Fibroblast of skin of right quadriceps (primary cell): Measurements from ENCODE around the gene PIGBOS1.
"Not testable (repeated sequence)": the region's sequence is repeated elsewhere in the genome, so short reads cannot be mapped to it uniquely, and the experiment has no call there.

Experiments used
- DNase-seq: peaks from one replicate; pipeline ENCODE4 v3.0.0-alpha.2; 2013

The PIGBOS1 gene

GRCh38 chr15:55318588-55319494, at the start of gene PIGBOS1, which contains the start of gene PIGB:
Gene PIGBOS1, minus strand, starts transcription at chr15:55319123. Its CDS starts 1,331 bp downstream, at chr15:55317792.
Gene PIGB, plus strand, starts transcription at chr15:55319222. Its CDS starts 29 bp downstream, at chr15:55319251.
- peak; percentile 90 for DNase-seq

- no peak for DNase-seq
Measured at GRCh38 chr15:55366981-55367380, 48.1 kb upstream of the PIGBOS1 start.

GRCh38 chr15:55362641-55363040, 43.7 kb upstream of the PIGBOS1 start:
- DNase-seq: no peak

- no peak for DNase-seq
Measured at GRCh38 chr15:55361048-55361447, 42.1 kb upstream of the PIGBOS1 start.

- DNase-seq: peak; percentile 25
Measured at GRCh38 chr15:55360256-55360655, 41.3 kb upstream of the PIGBOS1 start.

GRCh38 chr15:55358471-55358870, 39.5 kb upstream of the PIGBOS1 start:
- no peak for DNase-seq

GRCh38 chr15:55357774-55358173, 38.9 kb upstream of the PIGBOS1 start:
- peak; percentile 63 for DNase-seq

GRCh38 chr15:55356985-55357585, 38.2 kb upstream of the PIGBOS1 start:
- DNase-seq: no peak

- no peak for DNase-seq
Measured at GRCh38 chr15:55353025-55353424, 34.1 kb upstream of the PIGBOS1 start.

- DNase-seq: no peak
Measured at GRCh38 chr15:55349282-55349681, 30.4 kb upstream of the PIGBOS1 start.

GRCh38 chr15:55348281-55348778, 29.4 kb upstream of the PIGBOS1 start:
- DNase-seq: no peak

GRCh38 chr15:55344206-55344605, 25.3 kb upstream of the PIGBOS1 start:
- DNase-seq: peak; percentile 17

GRCh38 chr15:55343168-55343567, 24.2 kb upstream of the PIGBOS1 start:
- peak; percentile 23 for DNase-seq

- no peak for DNase-seq
Measured at GRCh38 chr15:55337160-55337559, 18.2 kb upstream of the PIGBOS1 start.

- DNase-seq: no peak
Measured at GRCh38 chr15:55334997-55335396, 16.1 kb upstream of the PIGBOS1 start.

GRCh38 chr15:55334371-55334770, 15.4 kb upstream of the PIGBOS1 start:
- no peak for DNase-seq

- DNase-seq: no peak
Measured at GRCh38 chr15:55327387-55327786, 8.5 kb upstream of the PIGBOS1 start.

GRCh38 chr15:55322467-55322866, 3.5 kb upstream of the PIGBOS1 start:
- DNase-seq: no peak

GRCh38 chr15:55320963-55321362, 2.0 kb upstream of the PIGBOS1 start:
- DNase-seq: no peak

- no peak for DNase-seq
Measured at GRCh38 chr15:55320238-55320550, 1.3 kb upstream of the PIGBOS1 start.

- no peak for DNase-seq
Measured at GRCh38 chr15:55319537-55320237, 764 bp upstream of the PIGBOS1 start.

GRCh38 chr15:55302801-55303200, 16.1 kb downstream of the PIGBOS1 start:
- DNase-seq: not testable (repeated sequence)

- DNase-seq: no peak
Measured at GRCh38 chr15:55297315-55297714, 21.6 kb downstream of the PIGBOS1 start.
